PFSK-1 (cell line): ENCODE results near the gene ATP2B2.

Experiments used
- FOXP2 ChIP-seq: optimal IDR thresholded peaks from 2 replicates; pipeline ENCODE3; 2011; ENCODE audit warnings: borderline replicate concordance, control low read depth, inconsistent platforms; ENCODE audit not compliant: insufficient read depth; ENCODE audit errors: extremely low read length, extremely low read depth
- POLR2AphosphoS5 ChIP-seq: IDR thresholded peaks from 2 replicates; pipeline ENCODE4 v1.6.1; 2012; ENCODE audit warnings: low read depth, mild to moderate bottlenecking, control low read depth, low read length, moderate library complexity
- SIN3A ChIP-seq: IDR thresholded peaks from 2 replicates; pipeline ENCODE4 v1.6.1; 2012; ENCODE audit warnings: mild to moderate bottlenecking, low read length, moderate library complexity, borderline replicate concordance; ENCODE audit not compliant: insufficient read depth
- TAF1 ChIP-seq: IDR thresholded peaks from 2 replicates; pipeline ENCODE4 v1.6.1; 2012; ENCODE audit warnings: low read length, control low read depth, borderline replicate concordance; ENCODE audit not compliant: insufficient read depth
- TF ChIP-seq, protein P1 (sequence below), 2 experiments: IDR thresholded peaks; 2 replicates each; pipeline versions ENCODE4 v1.6.1 to v1.8.0; 2011 to 2012; ENCODE audit warnings: low read depth in 2 of 2, low read length in 2 of 2, control low read depth in 1 of 2, inconsistent platforms in 1 of 2, mild to moderate bottlenecking in 1 of 2, moderate library complexity in 1 of 2; ENCODE audit not compliant: insufficient read depth in 1 of 2

The ATP2B2 gene

DNA sequence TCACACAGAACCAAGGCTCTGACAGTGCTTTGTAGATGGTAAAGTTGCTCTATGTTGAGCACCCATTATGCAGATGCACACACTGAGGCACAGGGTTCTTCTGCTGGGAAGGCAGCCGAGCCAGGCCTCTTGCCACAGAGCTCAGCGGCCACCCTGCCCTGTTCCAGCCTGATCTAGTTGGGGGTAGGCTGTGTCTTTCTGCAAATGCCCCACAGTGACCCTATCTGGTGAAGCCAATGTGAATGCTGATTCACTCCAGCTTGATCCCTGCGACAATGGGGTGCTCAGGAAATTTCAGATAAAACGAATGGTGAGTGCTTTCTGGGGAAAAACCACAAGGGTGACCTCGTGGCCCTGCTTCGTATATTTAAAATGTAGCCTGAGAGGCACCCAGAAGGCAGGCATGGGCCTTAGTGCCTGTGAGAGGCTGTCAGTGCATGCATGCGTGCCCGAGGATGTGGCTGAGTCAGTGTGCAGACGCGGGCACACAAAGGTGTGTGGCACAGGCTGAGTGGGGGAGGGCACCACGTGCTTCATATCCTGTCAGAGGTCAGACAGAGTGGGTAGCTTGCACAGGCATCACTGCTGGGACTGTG, 85.7 kb downstream of the ATP2B2 start:
- TF ChIP-seq FOXP2 = no peak
- no peak for TF ChIP-seq POLR2AphosphoS5
- no peak for TF ChIP-seq SIN3A
- TF ChIP-seq, protein P1, sequence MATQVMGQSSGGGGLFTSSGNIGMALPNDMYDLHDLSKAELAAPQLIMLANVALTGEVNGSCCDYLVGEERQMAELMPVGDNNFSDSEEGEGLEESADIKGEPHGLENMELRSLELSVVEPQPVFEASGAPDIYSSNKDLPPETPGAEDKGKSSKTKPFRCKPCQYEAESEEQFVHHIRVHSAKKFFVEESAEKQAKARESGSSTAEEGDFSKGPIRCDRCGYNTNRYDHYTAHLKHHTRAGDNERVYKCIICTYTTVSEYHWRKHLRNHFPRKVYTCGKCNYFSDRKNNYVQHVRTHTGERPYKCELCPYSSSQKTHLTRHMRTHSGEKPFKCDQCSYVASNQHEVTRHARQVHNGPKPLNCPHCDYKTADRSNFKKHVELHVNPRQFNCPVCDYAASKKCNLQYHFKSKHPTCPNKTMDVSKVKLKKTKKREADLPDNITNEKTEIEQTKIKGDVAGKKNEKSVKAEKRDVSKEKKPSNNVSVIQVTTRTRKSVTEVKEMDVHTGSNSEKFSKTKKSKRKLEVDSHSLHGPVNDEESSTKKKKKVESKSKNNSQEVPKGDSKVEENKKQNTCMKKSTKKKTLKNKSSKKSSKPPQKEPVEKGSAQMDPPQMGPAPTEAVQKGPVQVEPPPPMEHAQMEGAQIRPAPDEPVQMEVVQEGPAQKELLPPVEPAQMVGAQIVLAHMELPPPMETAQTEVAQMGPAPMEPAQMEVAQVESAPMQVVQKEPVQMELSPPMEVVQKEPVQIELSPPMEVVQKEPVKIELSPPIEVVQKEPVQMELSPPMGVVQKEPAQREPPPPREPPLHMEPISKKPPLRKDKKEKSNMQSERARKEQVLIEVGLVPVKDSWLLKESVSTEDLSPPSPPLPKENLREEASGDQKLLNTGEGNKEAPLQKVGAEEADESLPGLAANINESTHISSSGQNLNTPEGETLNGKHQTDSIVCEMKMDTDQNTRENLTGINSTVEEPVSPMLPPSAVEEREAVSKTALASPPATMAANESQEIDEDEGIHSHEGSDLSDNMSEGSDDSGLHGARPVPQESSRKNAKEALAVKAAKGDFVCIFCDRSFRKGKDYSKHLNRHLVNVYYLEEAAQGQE (IDR thresholded peaks at IDR 0.05; ENCODE audit: insufficient read depth in 1 of 2, low read depth in 2 of 2, low read length in 2 of 2) = no peak
- no peak for TF ChIP-seq TAF1

DNA sequence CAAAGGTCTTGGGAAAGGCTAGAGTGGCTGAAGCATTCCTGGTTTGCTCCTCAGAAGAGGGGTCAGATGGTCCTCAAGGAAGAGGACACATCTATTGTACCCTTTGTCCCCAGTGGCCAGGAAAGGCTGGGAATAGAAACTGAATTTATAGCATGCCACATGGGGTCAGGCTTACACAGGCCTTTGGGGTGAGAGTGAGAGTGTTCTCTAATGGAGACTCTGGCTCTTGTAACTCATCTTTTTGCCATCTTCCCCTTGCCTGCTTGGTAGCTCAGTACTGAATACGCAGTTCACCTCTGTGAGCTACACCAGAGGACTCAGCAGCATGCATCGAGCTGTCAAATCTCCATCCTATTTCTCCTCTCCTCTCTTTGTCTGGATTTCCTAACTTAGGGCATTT, 87.5 kb downstream of the ATP2B2 start:
- TF ChIP-seq, protein P1 (IDR thresholded peaks at IDR 0.05; ENCODE audit: insufficient read depth in 1 of 2, low read depth in 2 of 2, low read length in 2 of 2) = no peak
- TF ChIP-seq FOXP2 (no peak), SIN3A (no peak), TAF1 (no peak), POLR2AphosphoS5 (no peak)

DNA sequence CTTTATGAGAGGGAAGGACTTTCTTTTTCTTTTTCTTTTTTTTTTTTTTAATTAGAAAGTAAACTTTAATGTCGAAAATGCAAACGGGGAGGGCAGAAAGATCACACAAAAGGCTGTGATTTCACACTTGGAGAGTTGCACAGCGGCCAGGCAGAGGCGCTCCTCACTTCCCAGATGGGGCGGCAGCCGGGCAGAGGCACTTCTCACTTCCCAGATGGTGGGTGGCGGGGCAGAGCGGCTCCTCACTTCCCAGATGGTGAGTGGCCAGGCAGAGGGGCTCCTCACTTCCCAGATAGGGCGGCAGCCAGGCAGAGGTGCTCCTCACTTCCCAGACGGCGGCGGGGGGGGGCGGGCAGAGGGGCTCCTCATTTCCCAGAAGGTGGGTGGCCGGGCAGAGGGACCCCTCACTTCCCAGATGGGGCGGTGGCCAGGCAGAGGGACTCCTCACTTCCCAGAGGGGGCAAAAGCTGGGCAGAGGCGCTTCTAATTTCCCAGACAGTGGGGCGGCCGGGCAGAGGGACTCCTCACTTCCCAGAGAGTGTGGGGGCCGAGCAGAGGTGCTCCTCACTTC, 88.6 kb downstream of the ATP2B2 start:
- TF ChIP-seq, protein P1 (IDR thresholded peaks at IDR 0.05; ENCODE audit: insufficient read depth in 1 of 2, low read depth in 2 of 2, low read length in 2 of 2) = no peak
- TF ChIP-seq FOXP2 (no peak), TAF1 (no peak), SIN3A (no peak), POLR2AphosphoS5 (no peak)

DNA sequence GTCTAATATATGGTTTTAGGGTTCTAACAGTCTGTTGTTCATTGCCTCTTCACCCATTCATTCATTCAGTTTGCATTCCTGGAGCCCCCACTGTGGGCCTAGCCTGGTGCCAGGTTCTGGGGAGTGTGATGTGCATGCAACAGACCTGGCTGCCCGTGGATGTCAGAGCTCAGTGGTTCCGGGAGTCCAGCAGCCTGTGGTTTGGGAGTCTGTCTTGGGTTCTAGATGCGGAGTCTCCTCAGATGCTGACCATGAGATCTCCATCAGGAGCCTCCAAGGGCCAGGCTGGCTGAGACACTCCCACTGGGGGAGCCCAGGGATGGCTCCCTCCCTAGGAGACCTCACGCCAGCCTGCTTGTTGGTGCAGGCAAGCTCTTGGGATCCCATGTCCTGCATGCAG, 92.3 kb downstream of the ATP2B2 start:
- TF ChIP-seq SIN3A = no peak
- TF ChIP-seq TAF1 = no peak
- TF ChIP-seq POLR2AphosphoS5 = no peak
- TF ChIP-seq, protein P1 (IDR thresholded peaks at IDR 0.05; ENCODE audit: insufficient read depth in 1 of 2, low read depth in 2 of 2, low read length in 2 of 2) = no peak
- no peak for TF ChIP-seq FOXP2

DNA sequence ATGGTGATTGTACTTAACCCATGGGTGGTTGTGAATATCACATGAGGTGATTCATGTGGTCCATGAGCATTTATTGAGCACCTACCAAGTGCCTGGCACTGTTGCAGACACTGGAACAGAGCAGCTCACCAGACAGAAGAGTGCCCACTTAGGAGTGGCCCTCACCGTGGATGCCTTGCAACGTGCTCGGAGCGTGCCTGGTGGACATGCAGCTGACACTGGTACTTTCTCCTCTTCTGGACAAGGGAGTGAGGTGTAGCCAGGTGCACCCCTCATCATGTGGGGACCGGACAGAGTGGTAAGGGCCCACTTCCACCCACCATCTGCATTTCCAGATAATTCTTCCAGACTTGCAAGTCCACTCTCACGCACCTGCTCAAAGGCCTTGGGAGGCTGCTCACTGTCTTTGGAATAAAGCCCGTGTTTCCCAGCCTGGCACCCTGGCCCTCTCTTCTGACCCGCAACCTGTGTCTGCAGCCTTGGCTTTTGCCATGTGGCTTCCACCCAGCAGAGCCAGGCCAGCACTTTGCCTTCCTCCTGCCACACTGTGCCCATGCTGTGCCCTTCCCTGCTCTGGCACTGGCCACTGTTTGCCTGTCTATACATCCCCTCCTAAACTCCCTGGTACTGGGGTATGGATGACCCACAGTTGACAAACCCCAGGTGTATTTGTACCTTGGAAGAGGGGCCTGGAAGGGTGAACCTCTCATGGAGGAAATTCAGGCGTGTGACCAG, 93.6 kb downstream of the ATP2B2 start:
- TF ChIP-seq, protein P1 (IDR thresholded peaks at IDR 0.05; ENCODE audit: insufficient read depth in 1 of 2, low read depth in 2 of 2, low read length in 2 of 2) = no peak
- TF ChIP-seq TAF1 (no peak), POLR2AphosphoS5 (no peak), FOXP2 (no peak)
